HEK293 (cell line): Measurements from ENCODE around the gene TEC.

Experiments
- CTCF ChIA-PET: fragments of 350-600 bp; formaldehyde crosslinking; extraction: SDS; loops from one replicate; lab custom pipeline; 2021; ENCODE audit warnings: antibody characterized with exemption; lab: Yijun Ruan, JAX
- POLR2A ChIA-PET: fragments of 300-600 bp; formaldehyde crosslinking; extraction: SDS; loops from one replicate; lab custom pipeline; 2020; ENCODE audit warnings: antibody characterized with exemption, inconsistent platforms; lab: Yijun Ruan, JAX
- H3K27ac ChIP-seq: fragments of 200-500 bp; sonication (Bioruptor generic); 2 replicates; pipeline ENCODE4 v1.5.1; 2014; ENCODE audit warnings: low read depth, low read length, control low read depth, inconsistent platforms; ENCODE audit errors: extremely low read depth
- H3K36me3 ChIP-seq, 2 experiments: fragments of 200-500 bp in 1 of 2; sonication (Bioruptor generic) in 1 of 2; 1 replicate in 1 of 2; 2 replicates in 1 of 2; pipeline ENCODE4 v1.5.1; 2014 to 2017; ENCODE audit warnings: inconsistent platforms in 2 of 2, low read length in 2 of 2; ENCODE audit not compliant: control insufficient read depth in 2 of 2, insufficient read depth in 1 of 2
- H3K4me1 ChIP-seq: fragments of 200-500 bp; sonication (Bioruptor generic); 2 replicates; pipeline ENCODE4 v1.5.1; 2014; ENCODE audit warnings: mild to moderate bottlenecking, low read length, inconsistent platforms; ENCODE audit not compliant: control insufficient read depth, insufficient read depth
- H3K4me3 ChIP-seq: 2 replicates; pipeline ENCODE4 v1.5.1; 2011; ENCODE audit warnings: low read depth, mild to moderate bottlenecking, control low read depth, low read length, moderate library complexity
- H3K9me3 ChIP-seq: fragments of 200-500 bp; sonication (Bioruptor generic); 2 replicates; pipeline ENCODE4 v1.5.1; 2014; ENCODE audit warnings: low read depth, low read length, inconsistent platforms; ENCODE audit not compliant: control insufficient read depth, insufficient read depth
- BCL11B ChIP-seq: fragments of 450-650 bp; formaldehyde crosslinking; IDR thresholded peaks from 2 replicates; pipeline ENCODE4 v1.5.1; 2016; ENCODE audit warnings: low read depth, missing biosample characterization, missing genetic modification characterization
- KLF1 ChIP-seq: fragments of 450-650 bp; formaldehyde crosslinking; IDR thresholded peaks from 2 replicates; pipeline ENCODE4 v1.5.1; 2016; ENCODE audit warnings: missing biosample characterization, missing genetic modification characterization
- KLF9 ChIP-seq: fragments of 450-650 bp; formaldehyde crosslinking; IDR thresholded peaks from 2 replicates; pipeline ENCODE4 v1.5.1; 2016; ENCODE audit warnings: missing biosample characterization, missing genetic modification characterization, low read depth
- ZNF211 ChIP-seq: fragments of 450-650 bp; formaldehyde crosslinking; IDR thresholded peaks from 2 replicates; pipeline ENCODE4 v1.5.1; 2016; ENCODE audit warnings: low read depth, missing biosample characterization, missing genetic modification characterization
- ZNF24 ChIP-seq: fragments of 450-650 bp; formaldehyde crosslinking; IDR thresholded peaks from 2 replicates; pipeline ENCODE4 v1.5.1; 2016; ENCODE audit warnings: missing biosample characterization, missing genetic modification characterization
- ZNF354C ChIP-seq: fragments of 450-650 bp; formaldehyde crosslinking; IDR thresholded peaks from 2 replicates; pipeline ENCODE4 v1.5.1; 2016; ENCODE audit warnings: missing biosample characterization, missing genetic modification characterization, low read depth, borderline replicate concordance
- ZNF473 ChIP-seq: fragments of 450-650 bp; formaldehyde crosslinking; IDR thresholded peaks from 2 replicates; pipeline ENCODE4 v1.5.1; 2017; ENCODE audit warnings: missing biosample characterization, missing genetic modification characterization
- ZNF501 ChIP-seq: fragments of 450-650 bp; formaldehyde crosslinking; IDR thresholded peaks from 2 replicates; pipeline ENCODE4 v1.5.1; 2016; ENCODE audit warnings: missing biosample characterization, missing genetic modification characterization
- ZNF529 ChIP-seq: fragments of 450-650 bp; formaldehyde crosslinking; IDR thresholded peaks from 2 replicates; pipeline ENCODE4 v1.5.1; 2017; ENCODE audit warnings: missing genetic modification characterization, missing biosample characterization; ENCODE audit not compliant: insufficient replicate concordance
- ZNF558 ChIP-seq: fragments of 450-650 bp; formaldehyde crosslinking; IDR thresholded peaks from 2 replicates; pipeline ENCODE4 v1.5.1; 2016; ENCODE audit warnings: missing biosample characterization, missing genetic modification characterization
- ZNF571 ChIP-seq: fragments of 450-650 bp; formaldehyde crosslinking; IDR thresholded peaks from 2 replicates; pipeline ENCODE4 v1.5.0; 2017; ENCODE audit warnings: missing biosample characterization, missing genetic modification characterization
- ZSCAN23 ChIP-seq: fragments of 450-650 bp; formaldehyde crosslinking; IDR thresholded peaks from 2 replicates; pipeline ENCODE4 v1.5.1; 2016; ENCODE audit warnings: missing biosample characterization, missing genetic modification characterization
- TF ChIP-seq, protein P1 (sequence below): fragments of 450-650 bp; formaldehyde crosslinking; IDR thresholded peaks from 2 replicates; pipeline ENCODE4 v1.5.1; 2016; ENCODE audit warnings: missing biosample characterization, missing genetic modification characterization, borderline replicate concordance
- TF ChIP-seq, protein P2 (sequence below): IDR thresholded peaks from 2 replicates; pipeline ENCODE4 v1.6.1; 2011; ENCODE audit warnings: mild to moderate bottlenecking, low read depth, low read length, borderline replicate concordance
- TF ChIP-seq, protein P3 (sequence below): fragments of 450-650 bp; formaldehyde crosslinking; IDR thresholded peaks from 2 replicates; pipeline ENCODE4 v1.5.1; 2016; ENCODE audit warnings: missing biosample characterization, missing genetic modification characterization
- TF ChIP-seq, protein P4 (sequence below): fragments of 450-650 bp; formaldehyde crosslinking; IDR thresholded peaks from 2 replicates; pipeline ENCODE4 v1.5.1; 2017; ENCODE audit warnings: missing biosample characterization, missing genetic modification characterization

Gene TEC

DNA sequence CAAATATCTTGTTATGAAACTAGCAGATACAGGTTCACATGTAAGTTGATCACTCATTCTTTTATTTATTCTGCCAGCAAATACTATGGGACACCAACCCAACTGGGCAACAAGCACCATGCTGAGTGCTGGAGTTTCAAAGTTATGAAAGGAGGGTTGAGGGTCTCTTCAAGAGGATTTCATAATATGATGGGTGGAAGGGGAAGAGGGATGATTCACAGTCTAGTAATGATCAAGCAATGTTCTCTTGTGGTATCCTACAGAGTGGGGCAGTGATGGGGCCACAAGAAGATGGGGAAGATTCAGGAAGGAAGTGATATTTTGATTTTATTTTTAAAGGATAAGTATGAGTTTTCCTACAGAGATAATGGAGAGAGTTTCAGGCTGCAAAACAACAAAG lies 89.4 kb downstream of the TEC start (continued):
- TF ChIP-seq, protein P1, sequence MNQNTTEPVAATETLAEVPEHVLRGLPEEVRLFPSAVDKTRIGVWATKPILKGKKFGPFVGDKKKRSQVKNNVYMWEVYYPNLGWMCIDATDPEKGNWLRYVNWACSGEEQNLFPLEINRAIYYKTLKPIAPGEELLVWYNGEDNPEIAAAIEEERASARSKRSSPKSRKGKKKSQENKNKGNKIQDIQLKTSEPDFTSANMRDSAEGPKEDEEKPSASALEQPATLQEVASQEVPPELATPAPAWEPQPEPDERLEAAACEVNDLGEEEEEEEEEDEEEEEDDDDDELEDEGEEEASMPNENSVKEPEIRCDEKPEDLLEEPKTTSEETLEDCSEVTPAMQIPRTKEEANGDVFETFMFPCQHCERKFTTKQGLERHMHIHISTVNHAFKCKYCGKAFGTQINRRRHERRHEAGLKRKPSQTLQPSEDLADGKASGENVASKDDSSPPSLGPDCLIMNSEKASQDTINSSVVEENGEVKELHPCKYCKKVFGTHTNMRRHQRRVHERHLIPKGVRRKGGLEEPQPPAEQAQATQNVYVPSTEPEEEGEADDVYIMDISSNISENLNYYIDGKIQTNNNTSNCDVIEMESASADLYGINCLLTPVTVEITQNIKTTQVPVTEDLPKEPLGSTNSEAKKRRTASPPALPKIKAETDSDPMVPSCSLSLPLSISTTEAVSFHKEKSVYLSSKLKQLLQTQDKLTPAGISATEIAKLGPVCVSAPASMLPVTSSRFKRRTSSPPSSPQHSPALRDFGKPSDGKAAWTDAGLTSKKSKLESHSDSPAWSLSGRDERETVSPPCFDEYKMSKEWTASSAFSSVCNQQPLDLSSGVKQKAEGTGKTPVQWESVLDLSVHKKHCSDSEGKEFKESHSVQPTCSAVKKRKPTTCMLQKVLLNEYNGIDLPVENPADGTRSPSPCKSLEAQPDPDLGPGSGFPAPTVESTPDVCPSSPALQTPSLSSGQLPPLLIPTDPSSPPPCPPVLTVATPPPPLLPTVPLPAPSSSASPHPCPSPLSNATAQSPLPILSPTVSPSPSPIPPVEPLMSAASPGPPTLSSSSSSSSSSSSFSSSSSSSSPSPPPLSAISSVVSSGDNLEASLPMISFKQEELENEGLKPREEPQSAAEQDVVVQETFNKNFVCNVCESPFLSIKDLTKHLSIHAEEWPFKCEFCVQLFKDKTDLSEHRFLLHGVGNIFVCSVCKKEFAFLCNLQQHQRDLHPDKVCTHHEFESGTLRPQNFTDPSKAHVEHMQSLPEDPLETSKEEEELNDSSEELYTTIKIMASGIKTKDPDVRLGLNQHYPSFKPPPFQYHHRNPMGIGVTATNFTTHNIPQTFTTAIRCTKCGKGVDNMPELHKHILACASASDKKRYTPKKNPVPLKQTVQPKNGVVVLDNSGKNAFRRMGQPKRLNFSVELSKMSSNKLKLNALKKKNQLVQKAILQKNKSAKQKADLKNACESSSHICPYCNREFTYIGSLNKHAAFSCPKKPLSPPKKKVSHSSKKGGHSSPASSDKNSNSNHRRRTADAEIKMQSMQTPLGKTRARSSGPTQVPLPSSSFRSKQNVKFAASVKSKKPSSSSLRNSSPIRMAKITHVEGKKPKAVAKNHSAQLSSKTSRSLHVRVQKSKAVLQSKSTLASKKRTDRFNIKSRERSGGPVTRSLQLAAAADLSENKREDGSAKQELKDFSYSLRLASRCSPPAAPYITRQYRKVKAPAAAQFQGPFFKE: no peak
- TF ChIP-seq ZNF501 (tag by site-specific recombination) (no peak), ZNF558 (no peak), ZNF24 (tag by site-specific recombination) (no peak), KLF1 (tag by site-specific recombination) (no peak), ZNF529 (no peak), BCL11B (tag by site-specific recombination) (no peak)

DNA sequence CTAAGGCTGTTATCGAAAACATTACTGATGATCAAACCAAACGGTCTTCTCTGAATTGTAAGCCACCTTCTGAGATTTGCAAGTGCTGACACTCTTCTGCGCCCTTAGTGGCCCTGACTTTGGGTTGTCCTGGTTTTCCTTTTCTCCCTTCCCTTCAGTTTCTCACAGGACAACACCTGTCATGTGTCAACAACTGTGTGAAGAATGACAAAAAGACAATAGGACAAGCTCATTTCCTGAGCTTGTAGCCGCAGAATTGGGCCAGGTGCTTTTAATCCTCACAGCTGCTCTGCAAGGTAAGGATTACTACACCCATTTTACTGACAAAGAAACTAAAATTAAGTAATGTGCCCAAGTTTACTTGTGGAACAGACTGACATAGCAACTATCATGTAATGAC lies 90.7 kb downstream of the TEC start:
- POLR2A ChIA-PET: no interaction called here
- H3K9me3 ChIP-seq: no peaks in the 10 kb centered on the region
- H3K36me3 ChIP-seq: no peaks in the 10 kb centered on the region
- no peaks in the 10 kb centered on the region for H3K4me1 ChIP-seq
- H3K4me3 ChIP-seq: no peak overlapping the region
- H3K27ac ChIP-seq: no peak overlapping the region
- TF ChIP-seq ZNF473: no peak
- TF ChIP-seq ZNF211 (tag by site-specific recombination): no peak
- no peak for TF ChIP-seq KLF9 (tag by site-specific recombination)
- TF ChIP-seq, protein P2, sequence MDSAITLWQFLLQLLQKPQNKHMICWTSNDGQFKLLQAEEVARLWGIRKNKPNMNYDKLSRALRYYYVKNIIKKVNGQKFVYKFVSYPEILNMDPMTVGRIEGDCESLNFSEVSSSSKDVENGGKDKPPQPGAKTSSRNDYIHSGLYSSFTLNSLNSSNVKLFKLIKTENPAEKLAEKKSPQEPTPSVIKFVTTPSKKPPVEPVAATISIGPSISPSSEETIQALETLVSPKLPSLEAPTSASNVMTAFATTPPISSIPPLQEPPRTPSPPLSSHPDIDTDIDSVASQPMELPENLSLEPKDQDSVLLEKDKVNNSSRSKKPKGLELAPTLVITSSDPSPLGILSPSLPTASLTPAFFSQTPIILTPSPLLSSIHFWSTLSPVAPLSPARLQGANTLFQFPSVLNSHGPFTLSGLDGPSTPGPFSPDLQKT: no peak
- TF ChIP-seq, protein P3, sequence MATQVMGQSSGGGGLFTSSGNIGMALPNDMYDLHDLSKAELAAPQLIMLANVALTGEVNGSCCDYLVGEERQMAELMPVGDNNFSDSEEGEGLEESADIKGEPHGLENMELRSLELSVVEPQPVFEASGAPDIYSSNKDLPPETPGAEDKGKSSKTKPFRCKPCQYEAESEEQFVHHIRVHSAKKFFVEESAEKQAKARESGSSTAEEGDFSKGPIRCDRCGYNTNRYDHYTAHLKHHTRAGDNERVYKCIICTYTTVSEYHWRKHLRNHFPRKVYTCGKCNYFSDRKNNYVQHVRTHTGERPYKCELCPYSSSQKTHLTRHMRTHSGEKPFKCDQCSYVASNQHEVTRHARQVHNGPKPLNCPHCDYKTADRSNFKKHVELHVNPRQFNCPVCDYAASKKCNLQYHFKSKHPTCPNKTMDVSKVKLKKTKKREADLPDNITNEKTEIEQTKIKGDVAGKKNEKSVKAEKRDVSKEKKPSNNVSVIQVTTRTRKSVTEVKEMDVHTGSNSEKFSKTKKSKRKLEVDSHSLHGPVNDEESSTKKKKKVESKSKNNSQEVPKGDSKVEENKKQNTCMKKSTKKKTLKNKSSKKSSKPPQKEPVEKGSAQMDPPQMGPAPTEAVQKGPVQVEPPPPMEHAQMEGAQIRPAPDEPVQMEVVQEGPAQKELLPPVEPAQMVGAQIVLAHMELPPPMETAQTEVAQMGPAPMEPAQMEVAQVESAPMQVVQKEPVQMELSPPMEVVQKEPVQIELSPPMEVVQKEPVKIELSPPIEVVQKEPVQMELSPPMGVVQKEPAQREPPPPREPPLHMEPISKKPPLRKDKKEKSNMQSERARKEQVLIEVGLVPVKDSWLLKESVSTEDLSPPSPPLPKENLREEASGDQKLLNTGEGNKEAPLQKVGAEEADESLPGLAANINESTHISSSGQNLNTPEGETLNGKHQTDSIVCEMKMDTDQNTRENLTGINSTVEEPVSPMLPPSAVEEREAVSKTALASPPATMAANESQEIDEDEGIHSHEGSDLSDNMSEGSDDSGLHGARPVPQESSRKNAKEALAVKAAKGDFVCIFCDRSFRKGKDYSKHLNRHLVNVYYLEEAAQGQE: no peak
- no peak for TF ChIP-seq ZNF571 (tag by site-specific recombination)
- TF ChIP-seq KLF1 (tag by site-specific recombination): no peak
- TF ChIP-seq ZSCAN23 (tag by site-specific recombination): no peak
- TF ChIP-seq ZNF354C (tag by site-specific recombination): no peak
- TF ChIP-seq, protein P4, sequence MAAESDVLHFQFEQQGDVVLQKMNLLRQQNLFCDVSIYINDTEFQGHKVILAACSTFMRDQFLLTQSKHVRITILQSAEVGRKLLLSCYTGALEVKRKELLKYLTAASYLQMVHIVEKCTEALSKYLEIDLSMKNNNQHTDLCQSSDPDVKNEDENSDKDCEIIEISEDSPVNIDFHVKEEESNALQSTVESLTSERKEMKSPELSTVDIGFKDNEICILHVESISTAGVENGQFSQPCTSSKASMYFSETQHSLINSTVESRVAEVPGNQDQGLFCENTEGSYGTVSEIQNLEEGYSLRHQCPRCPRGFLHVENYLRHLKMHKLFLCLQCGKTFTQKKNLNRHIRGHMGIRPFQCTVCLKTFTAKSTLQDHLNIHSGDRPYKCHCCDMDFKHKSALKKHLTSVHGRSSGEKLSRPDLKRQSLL (tag by site-specific recombination): no peak
- CTCF ChIA-PET: interaction anchor here (0.6 kb wide), 1 partner anchor 196 kb away, joined by 5 read pairs; no protein-coding TSS in a partner anchor
